WTC11 (cell line): ENCODE results near the gene ADGRF1. TPM values are rescaled to one million over a fixed set of nuclear protein-coding genes. Genes with fewer than 3 reads are reported as not detected.

Source experiments
- ATAC-seq: fragments of 200-7000 bp; cut with Tn5 transposase; 2 replicates; pipeline ENCODE4 v1.10.0; 2021; ENCODE audit warnings: mild to moderate bottlenecking, moderate library complexity
- CTCF ChIA-PET: fragments of 300-600 bp; sonication (Branson Sonifier 250); formaldehyde crosslinking; loops from one replicate; lab custom pipeline; 2021; ENCODE audit warnings: antibody characterized with exemption; lab: Charles Lee
- POLR2A ChIA-PET: fragments of 350-600 bp; sonication (Branson Sonifier 250); formaldehyde crosslinking; loops from one replicate; lab custom pipeline; 2021; ENCODE audit warnings: antibody characterized with exemption; lab: Charles Lee
- DNase-seq: peaks from one replicate; pipeline ENCODE4 v3.0.0; 2021; ENCODE audit warnings: low spot score
- H3K27ac Mint-ChIP-seq: 2 replicates; pipeline ENCODE4 v1.8.0; 2021; ENCODE audit warnings: mixed read lengths
- H3K27me3 Mint-ChIP-seq: 2 replicates; pipeline ENCODE4 v1.8.0; 2021; ENCODE audit warnings: low read depth, mild to moderate bottlenecking, moderate library complexity, mixed read lengths
- H3K36me3 Mint-ChIP-seq: 2 replicates; pipeline ENCODE4 v1.8.0; 2021; ENCODE audit warnings: mixed read lengths
- H3K4me1 Mint-ChIP-seq: 2 replicates; pipeline ENCODE4 v1.8.0; 2022; ENCODE audit warnings: mixed read lengths
- H3K4me3 Mint-ChIP-seq: 2 replicates; pipeline ENCODE4 v1.8.0; 2021; ENCODE audit warnings: mild to moderate bottlenecking, moderate library complexity, mixed read lengths
- H3K9me3 Mint-ChIP-seq: 2 replicates; pipeline ENCODE4 v1.8.0; 2021; ENCODE audit warnings: mixed read lengths
- CBFB ChIP-seq: sonication (generic); formaldehyde crosslinking; IDR thresholded peaks from 2 replicates; pipeline ENCODE4 v1.8.1; 2022; ENCODE audit warnings: mild to moderate bottlenecking, low read depth, missing genetic modification reagents
- CREM ChIP-seq: sonication (generic); formaldehyde crosslinking; IDR thresholded peaks from 2 replicates; pipeline ENCODE4 v1.8.1; 2022; ENCODE audit warnings: mild to moderate bottlenecking, missing genetic modification reagents, moderate library complexity
- ESRRA ChIP-seq: sonication (generic); formaldehyde crosslinking; IDR thresholded peaks from 2 replicates; pipeline ENCODE4 v1.8.1; 2022; ENCODE audit warnings: mild to moderate bottlenecking, missing genetic modification reagents, borderline replicate concordance
- FOXK1 ChIP-seq: sonication (generic); formaldehyde crosslinking; IDR thresholded peaks from 2 replicates; pipeline ENCODE4 v1.8.0; 2022; ENCODE audit warnings: mild to moderate bottlenecking, moderate library complexity, missing genetic modification reagents
- FOXP1 ChIP-seq: sonication (generic); formaldehyde crosslinking; IDR thresholded peaks from 2 replicates; pipeline ENCODE4 v1.8.0; 2022; ENCODE audit warnings: missing genetic modification reagents, mild to moderate bottlenecking, moderate library complexity, borderline replicate concordance
- GABPB1 ChIP-seq: sonication (generic); formaldehyde crosslinking; IDR thresholded peaks from 2 replicates; pipeline ENCODE4 v1.8.1; 2023; ENCODE audit warnings: mild to moderate bottlenecking, missing genetic modification reagents
- GRHL2 ChIP-seq: fragments of 250-450 bp; sonication (Bioruptor Pico); IDR thresholded peaks from 2 replicates; pipeline ENCODE4 v1.8.0; 2022; ENCODE audit warnings: mild to moderate bottlenecking, moderate library complexity; ENCODE audit not compliant: insufficient replicate concordance, severe bottlenecking
- GTF2I ChIP-seq: fragments of 250-450 bp; sonication (Bioruptor Pico); conservative IDR thresholded peaks from 2 replicates; pipeline ENCODE4 v1.4.0; 2021; ENCODE audit warnings: mild to moderate bottlenecking
- JUN ChIP-seq: sonication (generic); formaldehyde crosslinking; IDR thresholded peaks from 2 replicates; pipeline ENCODE4 v1.8.0; 2023; ENCODE audit warnings: mild to moderate bottlenecking, missing genetic modification reagents
- MXD4 ChIP-seq: fragments of 250-450 bp; sonication (Bioruptor Pico); IDR thresholded peaks from 2 replicates; pipeline ENCODE4 v1.8.0; 2021; ENCODE audit warnings: mild to moderate bottlenecking, moderate library complexity, borderline replicate concordance
- RELA ChIP-seq: sonication (generic); formaldehyde crosslinking; IDR thresholded peaks from 2 replicates; pipeline ENCODE4 v1.8.1; 2022; ENCODE audit warnings: missing genetic modification reagents, mild to moderate bottlenecking, borderline replicate concordance
- SMAD4 ChIP-seq: sonication (generic); formaldehyde crosslinking; IDR thresholded peaks from 2 replicates; pipeline ENCODE4 v1.8.0; 2022; ENCODE audit warnings: mild to moderate bottlenecking, missing genetic modification reagents
- TEAD1 ChIP-seq: sonication (generic); formaldehyde crosslinking; IDR thresholded peaks from 2 replicates; pipeline ENCODE4 v1.8.0; 2022; ENCODE audit warnings: mild to moderate bottlenecking, missing genetic modification reagents
- ZNF121 ChIP-seq: sonication (generic); formaldehyde crosslinking; IDR thresholded peaks from 2 replicates; pipeline ENCODE4 v1.8.0; 2023; ENCODE audit warnings: missing genetic modification reagents
- ZNF423 ChIP-seq: fragments of 250-450 bp; sonication (Bioruptor Pico); IDR thresholded peaks from 2 replicates; pipeline ENCODE4 v2.1.2; 2022; ENCODE audit warnings: mild to moderate bottlenecking, moderate library complexity
- total RNA-seq: library from RNA; stranded (reverse); gene quantifications from 3 replicates; pipeline ENCODE4 v1.2.3, GENCODE V29; 2021
- TF ChIP-seq, protein P1 (sequence below): sonication (generic); formaldehyde crosslinking; IDR thresholded peaks from 2 replicates; pipeline ENCODE4 v1.8.1; 2022; ENCODE audit warnings: low read depth, mild to moderate bottlenecking, moderate library complexity, missing genetic modification reagents, borderline replicate concordance
- TF ChIP-seq, protein P2 (sequence below): sonication (generic); formaldehyde crosslinking; IDR thresholded peaks from 2 replicates; pipeline ENCODE4 v1.8.0; 2023; ENCODE audit warnings: mild to moderate bottlenecking, missing genetic modification reagents
- TF ChIP-seq, protein P3 (sequence below): sonication (generic); formaldehyde crosslinking; IDR thresholded peaks from 2 replicates; pipeline ENCODE4 v1.8.1; 2023; ENCODE audit warnings: mild to moderate bottlenecking, missing genetic modification reagents, moderate library complexity
- TF ChIP-seq, protein P4 (sequence below): sonication (generic); formaldehyde crosslinking; IDR thresholded peaks from 2 replicates; pipeline ENCODE4 v1.8.1; 2023; ENCODE audit warnings: mild to moderate bottlenecking, moderate library complexity, missing genetic modification reagents
- TF ChIP-seq, protein P5 (sequence below): fragments of 250-450 bp; sonication (Bioruptor Pico); IDR thresholded peaks from 2 replicates; pipeline ENCODE4 v2.1.2; 2022; ENCODE audit warnings: mild to moderate bottlenecking, moderate library complexity

Gene ADGRF1
- total RNA-seq, 1 experiment from 2014 or later, result 0.26 TPM

DNA sequence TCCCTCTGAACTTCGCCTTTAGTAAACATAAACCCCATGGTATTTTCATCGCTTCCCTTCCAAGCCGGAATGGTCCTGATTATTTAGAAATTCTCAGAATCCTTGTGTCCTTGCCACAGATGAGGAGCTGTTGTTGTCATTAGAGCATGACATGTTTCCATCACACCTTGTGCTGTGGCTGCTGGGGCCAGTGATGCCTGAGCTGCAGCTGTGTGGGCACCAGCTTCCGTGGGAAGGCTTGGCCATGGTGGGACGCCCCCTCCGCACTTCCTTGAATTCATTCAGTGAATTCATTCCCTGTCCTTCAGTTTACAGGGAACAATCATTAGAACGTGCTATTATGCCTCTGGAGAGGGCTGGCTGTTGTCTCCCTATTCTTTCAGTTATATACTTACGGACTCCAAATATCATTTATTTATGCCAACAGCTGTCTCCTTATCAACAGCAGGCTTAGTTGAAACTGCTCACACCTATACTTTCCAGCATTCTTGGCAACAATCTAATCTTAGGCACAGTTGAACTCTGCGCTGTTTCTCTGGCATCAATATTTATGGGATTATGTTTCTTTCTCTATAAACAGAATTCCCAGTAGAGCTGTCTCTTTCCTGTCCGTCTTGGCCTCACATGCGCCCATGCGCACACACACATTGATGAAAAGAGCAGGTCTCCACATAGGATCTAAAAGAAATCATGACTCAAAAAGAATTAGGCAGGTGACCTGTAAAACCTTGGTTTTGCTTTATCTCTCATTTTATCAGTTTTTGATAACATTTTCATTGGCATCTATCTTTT is 9.0 kb downstream of the ADGRF1 start:
- H3K4me3 Mint-ChIP-seq, result no peak overlapping the region
- TF ChIP-seq, protein P1, sequence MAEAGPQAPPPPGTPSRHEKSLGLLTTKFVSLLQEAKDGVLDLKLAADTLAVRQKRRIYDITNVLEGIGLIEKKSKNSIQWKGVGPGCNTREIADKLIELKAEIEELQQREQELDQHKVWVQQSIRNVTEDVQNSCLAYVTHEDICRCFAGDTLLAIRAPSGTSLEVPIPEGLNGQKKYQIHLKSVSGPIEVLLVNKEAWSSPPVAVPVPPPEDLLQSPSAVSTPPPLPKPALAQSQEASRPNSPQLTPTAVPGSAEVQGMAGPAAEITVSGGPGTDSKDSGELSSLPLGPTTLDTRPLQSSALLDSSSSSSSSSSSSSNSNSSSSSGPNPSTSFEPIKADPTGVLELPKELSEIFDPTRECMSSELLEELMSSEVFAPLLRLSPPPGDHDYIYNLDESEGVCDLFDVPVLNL, result no peak
- no peak for TF ChIP-seq ZNF121 (CRISPR knock-in tag)
- no peak for TF ChIP-seq ZNF423 (CRISPR knock-in tag)
- TF ChIP-seq GRHL2 (CRISPR knock-in tag), result no peak
- TF ChIP-seq GTF2I (CRISPR knock-in tag), result no peak
- no peak for TF ChIP-seq CREM (CRISPR knock-in tag)
- TF ChIP-seq JUN (CRISPR knock-in tag), result no peak
- no peak for TF ChIP-seq TEAD1 (CRISPR knock-in tag)
- no peak for TF ChIP-seq MXD4 (CRISPR knock-in tag)
- no peak for TF ChIP-seq FOXK1
- no peak for TF ChIP-seq ESRRA (CRISPR knock-in tag)
- TF ChIP-seq SMAD4 (CRISPR knock-in tag), result no peak
- TF ChIP-seq, protein P2, sequence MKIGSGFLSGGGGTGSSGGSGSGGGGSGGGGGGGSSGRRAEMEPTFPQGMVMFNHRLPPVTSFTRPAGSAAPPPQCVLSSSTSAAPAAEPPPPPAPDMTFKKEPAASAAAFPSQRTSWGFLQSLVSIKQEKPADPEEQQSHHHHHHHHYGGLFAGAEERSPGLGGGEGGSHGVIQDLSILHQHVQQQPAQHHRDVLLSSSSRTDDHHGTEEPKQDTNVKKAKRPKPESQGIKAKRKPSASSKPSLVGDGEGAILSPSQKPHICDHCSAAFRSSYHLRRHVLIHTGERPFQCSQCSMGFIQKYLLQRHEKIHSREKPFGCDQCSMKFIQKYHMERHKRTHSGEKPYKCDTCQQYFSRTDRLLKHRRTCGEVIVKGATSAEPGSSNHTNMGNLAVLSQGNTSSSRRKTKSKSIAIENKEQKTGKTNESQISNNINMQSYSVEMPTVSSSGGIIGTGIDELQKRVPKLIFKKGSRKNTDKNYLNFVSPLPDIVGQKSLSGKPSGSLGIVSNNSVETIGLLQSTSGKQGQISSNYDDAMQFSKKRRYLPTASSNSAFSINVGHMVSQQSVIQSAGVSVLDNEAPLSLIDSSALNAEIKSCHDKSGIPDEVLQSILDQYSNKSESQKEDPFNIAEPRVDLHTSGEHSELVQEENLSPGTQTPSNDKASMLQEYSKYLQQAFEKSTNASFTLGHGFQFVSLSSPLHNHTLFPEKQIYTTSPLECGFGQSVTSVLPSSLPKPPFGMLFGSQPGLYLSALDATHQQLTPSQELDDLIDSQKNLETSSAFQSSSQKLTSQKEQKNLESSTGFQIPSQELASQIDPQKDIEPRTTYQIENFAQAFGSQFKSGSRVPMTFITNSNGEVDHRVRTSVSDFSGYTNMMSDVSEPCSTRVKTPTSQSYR (CRISPR knock-in tag), result no peak
- TF ChIP-seq, protein P3, sequence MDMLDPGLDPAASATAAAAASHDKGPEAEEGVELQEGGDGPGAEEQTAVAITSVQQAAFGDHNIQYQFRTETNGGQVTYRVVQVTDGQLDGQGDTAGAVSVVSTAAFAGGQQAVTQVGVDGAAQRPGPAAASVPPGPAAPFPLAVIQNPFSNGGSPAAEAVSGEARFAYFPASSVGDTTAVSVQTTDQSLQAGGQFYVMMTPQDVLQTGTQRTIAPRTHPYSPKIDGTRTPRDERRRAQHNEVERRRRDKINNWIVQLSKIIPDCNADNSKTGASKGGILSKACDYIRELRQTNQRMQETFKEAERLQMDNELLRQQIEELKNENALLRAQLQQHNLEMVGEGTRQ (CRISPR knock-in tag), result no peak
- no peak for TF ChIP-seq GABPB1 (CRISPR knock-in tag)
- TF ChIP-seq, protein P4, sequence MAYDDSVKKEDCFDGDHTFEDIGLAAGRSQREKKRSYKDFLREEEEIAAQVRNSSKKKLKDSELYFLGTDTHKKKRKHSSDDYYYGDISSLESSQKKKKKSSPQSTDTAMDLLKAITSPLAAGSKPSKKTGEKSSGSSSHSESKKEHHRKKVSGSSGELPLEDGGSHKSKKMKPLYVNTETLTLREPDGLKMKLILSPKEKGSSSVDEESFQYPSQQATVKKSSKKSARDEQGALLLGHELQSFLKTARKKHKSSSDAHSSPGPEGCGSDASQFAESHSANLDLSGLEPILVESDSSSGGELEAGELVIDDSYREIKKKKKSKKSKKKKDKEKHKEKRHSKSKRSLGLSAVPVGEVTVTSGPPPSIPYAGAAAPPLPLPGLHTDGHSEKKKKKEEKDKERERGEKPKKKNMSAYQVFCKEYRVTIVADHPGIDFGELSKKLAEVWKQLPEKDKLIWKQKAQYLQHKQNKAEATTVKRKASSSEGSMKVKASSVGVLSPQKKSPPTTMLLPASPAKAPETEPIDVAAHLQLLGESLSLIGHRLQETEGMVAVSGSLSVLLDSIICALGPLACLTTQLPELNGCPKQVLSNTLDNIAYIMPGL (CRISPR knock-in tag), result no peak
- TF ChIP-seq RELA (CRISPR knock-in tag), result no peak
- TF ChIP-seq CBFB (CRISPR knock-in tag), result no peak
- TF ChIP-seq FOXP1 (CRISPR knock-in tag), result no peak
- TF ChIP-seq, protein P5, sequence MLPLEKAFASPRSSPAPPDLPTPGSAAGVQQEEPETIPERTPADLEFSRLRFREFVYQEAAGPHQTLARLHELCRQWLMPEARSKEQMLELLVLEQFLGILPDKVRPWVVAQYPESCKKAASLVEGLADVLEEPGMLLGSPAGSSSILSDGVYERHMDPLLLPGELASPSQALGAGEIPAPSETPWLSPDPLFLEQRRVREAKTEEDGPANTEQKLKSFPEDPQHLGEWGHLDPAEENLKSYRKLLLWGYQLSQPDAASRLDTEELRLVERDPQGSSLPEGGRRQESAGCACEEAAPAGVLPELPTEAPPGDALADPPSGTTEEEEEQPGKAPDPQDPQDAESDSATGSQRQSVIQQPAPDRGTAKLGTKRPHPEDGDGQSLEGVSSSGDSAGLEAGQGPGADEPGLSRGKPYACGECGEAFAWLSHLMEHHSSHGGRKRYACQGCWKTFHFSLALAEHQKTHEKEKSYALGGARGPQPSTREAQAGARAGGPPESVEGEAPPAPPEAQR (CRISPR knock-in tag), result no peak
- no peak for DNase-seq
- H3K4me1 Mint-ChIP-seq, result peaks cover 14% of the 10 kb centered on the region
- POLR2A ChIA-PET, result no interaction called here
- no peak overlapping the region for H3K27ac Mint-ChIP-seq
- CTCF ChIA-PET, result no interaction called here
- H3K9me3 Mint-ChIP-seq, result no peaks in the 10 kb centered on the region
- H3K27me3 Mint-ChIP-seq, result no peaks in the 10 kb centered on the region
- ATAC-seq, result no peak
- no peaks in the 10 kb centered on the region for H3K36me3 Mint-ChIP-seq
